B cell (primary cell): ENCODE measurements around the gene C19orf18.

Experiments
- EZH2 ChIP-seq: IDR thresholded peaks from 2 replicates; pipeline ENCODE4 v1.6.1; 2012; ENCODE audit warnings: borderline replicate concordance, low read depth, mild to moderate bottlenecking, moderate library complexity, low read length; ENCODE audit not compliant: insufficient read depth, poor library complexity, severe bottlenecking
- TF ChIP-seq, protein P1 (sequence below): fragments of 200-600 bp; IDR thresholded peaks from one replicate; pipeline ENCODE4 v1.8.0; 2022; ENCODE audit warnings: antibody characterized with exemption, mild to moderate bottlenecking

DNA sequence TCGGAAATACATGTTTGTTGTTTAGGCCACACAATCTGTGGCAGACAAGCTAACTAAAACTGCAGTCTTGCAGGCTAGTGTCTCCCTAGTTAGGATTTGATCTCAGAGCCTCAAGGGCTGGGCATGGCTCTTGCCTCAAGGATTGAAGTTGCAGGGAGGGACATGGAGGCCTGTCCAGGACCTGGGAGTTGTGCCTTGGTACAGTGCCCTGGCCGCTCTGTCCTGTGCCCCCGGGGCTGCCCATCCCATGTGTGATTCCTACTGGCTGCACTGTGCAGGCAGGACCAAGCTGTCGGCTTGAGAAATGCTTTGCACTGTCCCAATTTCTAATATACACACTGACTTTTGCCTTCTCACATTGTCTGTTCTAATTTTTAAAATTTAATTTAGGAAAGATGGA is 19.3 kb downstream of the C19orf18 start:
- TF ChIP-seq, protein P1, sequence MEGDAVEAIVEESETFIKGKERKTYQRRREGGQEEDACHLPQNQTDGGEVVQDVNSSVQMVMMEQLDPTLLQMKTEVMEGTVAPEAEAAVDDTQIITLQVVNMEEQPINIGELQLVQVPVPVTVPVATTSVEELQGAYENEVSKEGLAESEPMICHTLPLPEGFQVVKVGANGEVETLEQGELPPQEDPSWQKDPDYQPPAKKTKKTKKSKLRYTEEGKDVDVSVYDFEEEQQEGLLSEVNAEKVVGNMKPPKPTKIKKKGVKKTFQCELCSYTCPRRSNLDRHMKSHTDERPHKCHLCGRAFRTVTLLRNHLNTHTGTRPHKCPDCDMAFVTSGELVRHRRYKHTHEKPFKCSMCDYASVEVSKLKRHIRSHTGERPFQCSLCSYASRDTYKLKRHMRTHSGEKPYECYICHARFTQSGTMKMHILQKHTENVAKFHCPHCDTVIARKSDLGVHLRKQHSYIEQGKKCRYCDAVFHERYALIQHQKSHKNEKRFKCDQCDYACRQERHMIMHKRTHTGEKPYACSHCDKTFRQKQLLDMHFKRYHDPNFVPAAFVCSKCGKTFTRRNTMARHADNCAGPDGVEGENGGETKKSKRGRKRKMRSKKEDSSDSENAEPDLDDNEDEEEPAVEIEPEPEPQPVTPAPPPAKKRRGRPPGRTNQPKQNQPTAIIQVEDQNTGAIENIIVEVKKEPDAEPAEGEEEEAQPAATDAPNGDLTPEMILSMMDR = no peak
- no peak for TF ChIP-seq EZH2
